BLaER1 (cell line): ENCODE data around the gene WDR18.
"Not testable (repeated sequence)": the region's sequence is repeated elsewhere in the genome, so short reads cannot be mapped to it uniquely, and the experiment has no call there.

Experiments
- H3K27ac ChIP-seq: shearing (Covaris generic); formaldehyde crosslinking; 2 replicates; pipeline ENCODE4 v1.8.1; 2022
- H3K27me3 ChIP-seq: shearing (Covaris generic); formaldehyde crosslinking; 2 replicates; pipeline ENCODE4 v1.8.1; 2022
- H3K36me3 ChIP-seq: shearing (Covaris generic); formaldehyde crosslinking; 2 replicates; pipeline ENCODE4 v1.8.1; 2022
- H3K4me1 ChIP-seq: shearing (Covaris generic); formaldehyde crosslinking; 2 replicates; pipeline ENCODE4 v1.8.1; 2022
- H3K4me2 ChIP-seq: shearing (Covaris generic); formaldehyde crosslinking; 2 replicates; pipeline ENCODE4 v1.8.1; 2022
- H3K4me3 ChIP-seq: shearing (Covaris generic); formaldehyde crosslinking; 2 replicates; pipeline ENCODE4 v1.8.1; 2022
- H3K9ac ChIP-seq: shearing (Covaris generic); formaldehyde crosslinking; 2 replicates; pipeline ENCODE4 v1.8.1; 2022
- H3K9me3 ChIP-seq: shearing (Covaris generic); formaldehyde crosslinking; 2 replicates; pipeline ENCODE4 v1.8.1; 2022
- H4K20me1 ChIP-seq: shearing (Covaris generic); formaldehyde crosslinking; 2 replicates; pipeline ENCODE4 v1.8.1; 2022
- Cebpa-rat ChIP-seq: shearing (Covaris generic); IDR thresholded peaks from 2 replicates; pipeline ENCODE4 v1.8.1; 2022

The WDR18 gene

GRCh38 chr19:955803-956765 is 28.1 kb upstream of the WDR18 start:
- Histone ChIP-seq H3K27me3 (no peaks in the 10 kb centered on the region), H3K4me3 (no peak overlapping the region), H4K20me1 (peaks cover 64% of the 10 kb centered on the region), H3K36me3 (peaks cover 24% of the 10 kb centered on the region), H3K9me3 (no peaks in the 10 kb centered on the region), H3K4me1 (peaks cover 63% of the 10 kb centered on the region), H3K27ac (peak overlapping the region; percentile 89; the same call in 1 of the 2 replicates), H3K4me2 (peak overlapping the region; percentile 99), H3K9ac (no peak overlapping the region)
- TF ChIP-seq Cebpa-rat = no peak

GRCh38 chr19:956766-957440 is 27.2 kb upstream of the WDR18 start:
- Histone ChIP-seq H3K27me3 (no peaks in the 10 kb centered on the region), H3K9me3 (no peaks in the 10 kb centered on the region), H3K4me3 (no peak overlapping the region), H3K4me2 (no peak overlapping the region), H3K27ac (no peak overlapping the region), H4K20me1 (peaks cover 56% of the 10 kb centered on the region), H3K9ac (no peak overlapping the region), H3K4me1 (peaks cover 57% of the 10 kb centered on the region), H3K36me3 (peaks cover 31% of the 10 kb centered on the region)
- no peak for TF ChIP-seq Cebpa-rat

DNA sequence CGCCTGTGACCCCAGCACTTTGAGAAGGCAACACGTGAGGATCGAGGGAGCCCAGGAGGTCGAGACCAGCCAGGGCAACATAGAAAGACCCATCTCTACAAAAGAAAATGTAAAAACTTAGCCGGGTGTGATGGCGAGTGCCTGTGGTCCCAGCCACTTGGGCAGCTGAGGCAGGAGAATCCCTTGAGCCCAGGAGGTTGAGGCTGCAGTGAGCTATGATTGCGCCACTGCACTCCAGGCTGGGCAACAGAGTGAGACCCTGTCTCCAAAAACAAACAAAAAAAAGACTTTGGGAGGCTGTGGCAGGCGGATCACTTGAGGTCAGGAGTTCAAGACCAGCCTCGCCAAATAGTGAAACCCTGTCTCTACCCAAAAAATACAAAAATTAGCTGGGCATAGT is 26.6 kb upstream of the WDR18 start:
- not testable (repeated sequence) for H3K27ac ChIP-seq, H3K4me3 ChIP-seq, H3K9me3 ChIP-seq, H3K9ac ChIP-seq, H3K27me3 ChIP-seq, H3K4me2 ChIP-seq
- H4K20me1 ChIP-seq = peaks cover 55% of the 10 kb centered on the region
- H3K36me3 ChIP-seq = peaks cover 36% of the 10 kb centered on the region
- H3K4me1 ChIP-seq = peaks cover 54% of the 10 kb centered on the region

DNA sequence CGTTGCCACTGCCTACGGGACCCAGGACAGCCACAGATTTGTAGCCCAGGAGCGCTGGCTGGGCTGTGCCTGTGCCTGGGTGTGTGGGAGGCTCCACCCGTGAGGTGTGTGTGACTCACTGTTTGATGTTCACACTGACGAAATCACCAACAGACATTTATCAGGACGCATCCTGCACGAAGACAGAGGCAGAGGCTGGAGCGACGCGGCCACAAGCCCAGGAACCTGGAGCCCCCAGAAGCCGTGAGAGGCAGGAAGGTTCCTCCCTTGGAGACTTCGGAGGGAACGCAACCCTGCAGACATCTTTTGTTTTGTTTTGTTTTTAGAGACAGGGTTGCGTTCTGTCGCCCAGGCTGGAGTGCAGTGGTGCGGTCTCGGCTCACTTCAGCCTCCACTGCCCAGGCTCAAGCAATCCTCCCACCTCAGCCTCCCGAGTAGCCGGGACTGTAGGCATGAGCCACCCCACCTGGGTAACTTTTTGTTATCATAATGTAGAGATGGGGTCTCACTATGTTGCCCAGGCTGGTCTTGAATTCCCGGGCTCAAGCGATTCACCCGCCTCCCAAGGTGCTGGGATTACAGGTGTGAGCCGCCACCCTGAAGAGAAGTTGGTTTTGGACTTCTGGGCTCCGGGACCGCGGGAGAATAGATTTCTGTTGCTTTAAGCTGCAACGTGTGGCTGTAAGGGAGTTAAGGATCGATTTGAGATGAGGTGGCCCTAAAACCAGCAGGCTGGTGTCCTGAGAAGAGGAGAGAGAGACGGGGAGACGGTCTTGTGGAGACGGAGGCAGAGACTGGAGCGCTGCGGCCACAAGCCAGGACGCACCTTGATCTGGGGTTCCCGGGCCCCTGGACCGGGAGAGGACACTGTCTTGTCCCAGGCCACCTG is 24.9 kb upstream of the WDR18 start:
- Histone ChIP-seq H3K4me2 (no peak overlapping the region), H3K4me3 (no peak overlapping the region), H3K9me3 (peaks cover under 1% of the 10 kb centered on the region; the same call in 1 of the 2 replicates), H3K9ac (no peak overlapping the region), H3K27ac (no peak overlapping the region), H4K20me1 (peaks cover 48% of the 10 kb centered on the region), H3K36me3 (peaks cover 52% of the 10 kb centered on the region), H3K4me1 (peaks cover 39% of the 10 kb centered on the region), H3K27me3 (no peaks in the 10 kb centered on the region)
- no peak for TF ChIP-seq Cebpa-rat

- H3K4me1 ChIP-seq = peaks cover 31% of the 10 kb centered on the region
- no peak overlapping the region for H3K27ac ChIP-seq
- no peak overlapping the region for H3K9ac ChIP-seq
- H3K4me3 ChIP-seq = no peak overlapping the region
- H3K36me3 ChIP-seq = peaks cover 60% of the 10 kb centered on the region
- TF ChIP-seq Cebpa-rat = no peak
- H4K20me1 ChIP-seq = peaks cover 45% of the 10 kb centered on the region
- H3K4me2 ChIP-seq = no peak overlapping the region
- no peaks in the 10 kb centered on the region for H3K27me3 ChIP-seq
- peaks cover 4% of the 10 kb centered on the region; the same call in 1 of the 2 replicates for H3K9me3 ChIP-seq
Measured at GRCh38 chr19:960020-960419, 24.1 kb upstream of the WDR18 start.

DNA sequence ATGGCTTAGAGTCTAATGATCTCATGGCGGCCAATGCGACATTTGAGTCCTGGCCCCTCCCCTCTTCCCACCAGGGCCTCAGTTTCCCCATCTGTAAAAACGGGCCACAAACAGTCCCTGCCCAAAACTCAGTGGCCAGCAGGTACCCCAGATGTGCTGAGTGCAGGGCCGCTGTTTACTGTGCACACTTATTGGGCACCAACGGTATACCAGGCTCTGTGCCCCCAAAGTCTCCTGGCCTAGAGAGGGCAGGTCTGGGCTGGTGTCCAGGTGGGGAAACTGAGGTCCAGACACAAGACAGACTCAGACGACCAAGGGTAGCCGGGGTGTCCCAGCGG is 23.6 kb upstream of the WDR18 start:
- Histone ChIP-seq H3K9me3 (peaks cover 4% of the 10 kb centered on the region; the same call in 1 of the 2 replicates), H3K27me3 (no peaks in the 10 kb centered on the region), H3K4me3 (no peak overlapping the region), H3K9ac (no peak overlapping the region), H4K20me1 (peaks cover 39% of the 10 kb centered on the region), H3K4me1 (peaks cover 25% of the 10 kb centered on the region), H3K27ac (no peak overlapping the region), H3K4me2 (no peak overlapping the region), H3K36me3 (peaks cover 66% of the 10 kb centered on the region)
- no peak for TF ChIP-seq Cebpa-rat

DNA sequence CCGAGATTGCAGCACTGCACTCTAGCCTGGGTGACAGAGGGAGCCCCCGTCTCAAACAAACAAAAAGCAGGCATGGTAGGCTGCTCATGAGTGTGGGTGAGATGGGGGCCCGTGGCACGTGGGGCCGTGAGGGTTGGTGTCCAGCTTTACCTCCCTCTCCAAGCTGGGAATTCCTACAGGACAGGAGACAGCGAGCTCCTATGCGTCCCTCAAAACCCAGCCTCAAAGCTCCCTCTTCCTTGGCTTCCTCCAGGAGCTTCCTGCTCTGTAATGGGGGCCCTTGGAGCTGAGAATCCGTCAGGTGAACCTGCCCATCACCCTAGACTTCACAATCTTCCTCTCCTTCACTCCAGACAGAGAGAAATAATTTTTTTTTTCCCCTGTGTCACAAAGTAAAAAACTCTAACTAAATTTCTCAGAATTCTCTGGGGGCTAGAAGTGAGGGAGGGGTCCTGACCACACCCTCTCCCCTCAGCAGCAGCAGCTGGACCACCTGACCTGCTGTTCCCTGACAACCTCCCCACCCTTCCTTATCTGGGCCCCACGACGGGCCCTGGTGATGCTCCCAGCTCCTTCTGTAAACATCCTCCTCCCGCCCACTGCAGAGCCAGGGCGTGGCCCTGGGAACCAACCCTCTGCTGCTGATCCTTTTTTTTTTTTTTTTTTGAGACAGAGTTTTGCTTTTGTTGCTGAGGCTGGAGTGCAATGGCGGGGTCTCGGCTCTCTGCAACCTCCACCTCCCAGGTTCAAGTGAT is 22.1 kb upstream of the WDR18 start:
- no peak overlapping the region for H3K27ac ChIP-seq
- no peak overlapping the region for H3K4me2 ChIP-seq
- no peak for TF ChIP-seq Cebpa-rat
- H3K4me3 ChIP-seq = no peak overlapping the region
- H4K20me1 ChIP-seq = peaks cover 28% of the 10 kb centered on the region
- peaks cover 13% of the 10 kb centered on the region for H3K4me1 ChIP-seq
- H3K36me3 ChIP-seq = peaks cover 78% of the 10 kb centered on the region
- H3K9ac ChIP-seq = 0 out of 2 replicates have a peak overlapping the region, but pooled peaks have one; percentile 19
- peaks cover 4% of the 10 kb centered on the region; the same call in 1 of the 2 replicates for H3K9me3 ChIP-seq
- no peaks in the 10 kb centered on the region for H3K27me3 ChIP-seq

DNA sequence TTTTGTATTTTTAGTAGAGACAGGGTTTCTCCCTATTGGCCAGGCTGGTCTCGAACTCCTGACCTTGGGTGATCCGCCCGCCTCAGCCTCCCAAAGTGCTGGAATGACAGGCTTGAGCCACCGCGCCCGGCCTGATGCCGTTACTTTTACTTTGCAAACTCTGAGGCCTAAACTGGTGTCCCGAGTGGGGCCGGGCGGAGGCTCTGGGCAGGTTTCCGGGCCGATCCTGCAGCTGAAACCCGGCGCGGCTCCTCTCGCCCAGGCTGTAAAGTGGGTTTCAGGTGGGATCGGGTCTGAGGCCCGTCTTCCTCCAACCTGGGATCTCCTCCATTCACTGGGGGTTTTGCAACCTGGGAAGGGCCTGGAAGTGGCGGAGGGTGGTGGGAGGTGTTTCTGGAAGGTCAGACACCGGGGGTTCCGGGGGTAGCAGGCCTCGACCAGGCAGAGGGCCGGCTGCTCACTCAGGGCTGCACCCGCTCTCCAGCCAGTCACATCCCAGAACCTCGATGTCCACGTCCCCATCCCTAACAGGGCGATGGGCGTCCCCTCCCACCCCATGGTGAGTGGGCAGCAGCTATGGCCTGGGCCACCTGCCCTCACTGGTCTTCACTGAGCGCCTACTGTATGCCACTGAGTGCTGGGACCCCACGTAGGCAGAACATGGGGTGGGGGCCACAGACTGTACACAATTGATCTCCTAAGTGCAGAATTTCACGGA is 21.3 kb upstream of the WDR18 start:
- Histone ChIP-seq H3K9me3 (peaks cover 4% of the 10 kb centered on the region; the same call in 1 of the 2 replicates), H3K4me3 (no peak overlapping the region), H4K20me1 (peaks cover 21% of the 10 kb centered on the region), H3K9ac (no peak overlapping the region), H3K36me3 (peaks cover 85% of the 10 kb centered on the region), H3K27me3 (no peaks in the 10 kb centered on the region), H3K4me1 (0 out of 2 replicates have a peak, but pooled peaks cover 6% of the 10 kb centered on the region), H3K4me2 (no peak overlapping the region), H3K27ac (no peak overlapping the region)
- no peak for TF ChIP-seq Cebpa-rat
